ENCODE results near the gene FGA.
"Not testable (repeated sequence)": the region's sequence is repeated elsewhere in the genome, so short reads cannot be mapped to it uniquely, and the experiment has no call there.

FGA gene

DNA sequence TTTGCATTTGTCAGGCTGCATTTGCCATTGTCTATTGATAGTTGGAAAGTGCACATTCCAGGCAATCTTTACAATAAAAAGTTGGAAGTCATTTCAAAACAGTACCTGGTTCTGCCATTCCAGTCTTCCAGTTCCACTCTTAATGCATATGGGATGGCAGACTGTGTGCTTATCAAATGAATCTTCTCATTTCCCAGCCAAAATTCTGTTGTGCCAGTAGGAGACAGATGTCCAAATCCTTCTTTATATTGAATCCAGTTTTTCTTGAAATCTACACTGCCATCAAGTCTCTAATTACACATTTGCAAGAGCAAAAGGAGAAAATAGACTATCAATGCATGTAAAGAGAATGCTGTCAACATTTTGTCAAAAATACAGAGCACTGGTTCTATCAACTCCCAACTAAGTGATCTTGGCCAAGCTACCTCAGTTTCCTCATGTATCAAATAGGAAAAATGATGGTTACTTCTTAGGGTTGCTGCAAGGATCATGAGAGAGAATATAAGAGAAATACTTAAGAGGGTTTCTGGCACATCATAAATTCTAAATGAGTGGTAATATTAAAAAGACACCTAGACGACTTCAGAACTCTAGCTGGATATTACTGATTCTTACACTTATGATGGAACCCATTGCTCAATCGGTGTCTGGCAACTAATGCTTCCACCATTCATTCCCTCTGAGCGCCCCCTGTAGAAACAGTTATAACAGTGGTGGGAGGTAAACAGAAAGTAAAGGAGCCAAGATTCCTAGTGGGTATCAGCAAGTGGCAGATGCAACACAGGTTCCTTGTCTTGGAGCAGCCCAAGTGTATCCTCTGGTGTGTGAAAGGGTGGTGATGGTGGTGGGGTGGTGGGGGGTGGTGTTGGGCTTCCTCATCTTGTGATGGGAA, 18.1 kb upstream of the FGA start:
- no peak for DNase-seq (ENCODE audit: low read depth in 2 of 3, low spot score in 2 of 3)

DNA sequence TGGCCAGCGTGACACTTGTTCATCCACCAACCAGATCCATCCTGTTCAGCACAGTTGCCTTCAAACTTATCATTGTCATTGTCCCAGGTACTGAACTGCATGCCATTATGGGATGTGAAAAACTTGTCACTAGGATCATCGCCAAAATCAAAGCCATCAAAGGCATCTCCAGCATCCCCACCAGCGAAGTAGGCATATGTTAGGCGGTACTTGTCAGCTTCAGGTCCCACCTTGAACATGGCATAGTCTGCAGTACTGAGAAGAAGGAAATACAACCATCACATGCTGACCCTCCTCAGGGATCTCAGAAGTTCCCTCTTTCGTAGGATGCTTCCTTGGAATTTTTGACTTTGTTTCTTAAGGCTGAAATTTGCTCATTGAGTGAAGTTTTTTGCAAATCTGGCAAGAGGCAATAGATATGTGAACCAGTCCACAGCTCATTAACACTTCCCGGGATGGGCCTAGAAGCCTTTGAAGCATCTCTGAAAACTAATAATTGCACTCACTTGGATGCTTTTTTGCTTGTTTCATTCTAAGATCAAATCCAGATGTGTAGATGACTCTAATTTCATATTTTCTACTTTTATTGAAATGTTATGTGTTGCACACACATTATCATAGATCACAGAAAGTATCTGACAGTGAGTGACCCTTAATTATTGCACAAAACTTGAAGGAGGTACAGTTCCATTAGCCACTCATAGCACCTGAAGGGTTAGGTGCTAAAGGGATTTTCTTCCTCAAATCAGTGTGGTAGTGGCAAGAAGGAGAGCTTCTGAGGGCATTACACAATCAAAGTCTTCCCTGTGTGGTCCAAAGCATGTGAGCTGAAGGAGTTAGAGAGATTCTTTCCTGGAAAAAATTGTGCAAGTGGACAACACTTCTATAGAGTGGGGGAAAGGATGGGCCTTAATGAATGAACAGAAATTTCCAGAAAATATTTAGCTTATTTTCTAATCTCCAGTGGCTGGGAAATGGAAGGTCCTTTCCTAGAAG, 16.5 kb upstream of the FGA start:
- no peak for DNase-seq (ENCODE audit: low read depth in 2 of 3, low spot score in 2 of 3)

DNA sequence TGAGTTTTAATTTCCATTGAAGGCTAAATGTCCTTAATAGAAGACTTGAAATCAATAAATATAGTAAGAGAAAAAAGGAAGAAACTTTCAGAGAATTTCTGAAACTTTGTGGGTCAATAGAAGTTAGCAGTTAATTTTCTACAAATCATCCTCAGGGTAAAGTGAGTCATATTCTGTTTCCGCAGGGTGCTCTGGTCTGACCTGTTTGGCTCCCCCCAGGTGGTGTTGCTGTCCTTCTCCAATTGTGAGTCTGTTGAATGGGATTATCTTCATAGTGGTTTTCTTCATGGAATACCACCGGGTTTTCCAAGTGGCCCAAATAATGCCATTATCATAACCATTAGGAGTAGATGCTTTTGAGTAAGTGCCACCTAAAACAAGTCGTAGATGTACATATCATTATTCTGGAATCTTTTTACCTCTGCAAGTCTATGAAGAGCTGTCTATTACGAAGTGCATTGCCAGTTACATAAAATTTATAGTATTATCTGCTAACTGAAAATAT, 14.2 kb upstream of the FGA start:
- DNase-seq (ENCODE audit: low read depth in 2 of 3, low spot score in 2 of 3) = no peak

DNA sequence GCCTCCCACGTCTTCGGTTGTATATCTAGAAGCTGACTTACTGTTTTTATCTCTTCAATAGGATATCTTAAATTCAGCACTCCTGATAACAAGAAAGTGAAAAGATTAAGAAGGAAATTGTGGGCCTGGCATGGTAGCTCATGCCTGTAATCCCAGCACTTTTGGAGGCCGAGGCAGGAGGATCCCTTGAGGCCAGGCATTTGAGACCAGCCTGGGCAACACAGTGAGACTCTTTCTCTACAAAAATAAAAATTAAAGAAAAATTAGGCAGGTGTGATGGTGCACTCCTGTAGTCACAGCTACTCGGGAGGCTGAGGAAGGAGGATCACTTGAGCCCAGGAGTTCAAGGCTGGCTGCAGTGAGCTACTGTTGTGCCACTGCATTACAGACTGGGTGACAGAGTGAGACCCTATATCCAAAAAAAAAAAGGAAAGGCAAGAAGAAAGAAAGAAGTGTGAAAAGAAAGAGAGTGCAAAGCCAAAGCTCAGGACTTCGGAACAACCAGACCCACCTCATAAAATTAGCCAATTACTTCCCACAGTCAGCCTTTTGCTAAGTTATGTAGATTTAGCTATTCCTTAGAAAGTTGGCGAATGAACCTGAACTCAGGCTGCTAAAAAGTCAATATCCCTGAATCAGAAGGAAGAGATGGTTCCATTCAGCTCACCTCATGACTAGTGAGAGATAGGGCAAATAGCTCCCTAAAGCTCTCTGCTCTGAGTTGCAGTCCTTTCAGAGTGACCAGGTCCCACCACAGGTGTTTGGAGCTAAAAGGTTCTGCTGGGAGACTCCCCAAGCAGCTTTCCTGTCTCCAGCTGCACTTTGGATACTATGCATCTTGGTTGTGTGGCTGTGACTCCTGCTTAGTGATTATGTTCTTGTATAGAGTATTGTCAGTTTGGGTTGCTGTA, 12.7 kb upstream of the FGA start:
- DNase-seq (ENCODE audit: low read depth in 2 of 3, low spot score in 2 of 3) = no peak

GRCh38 chr4:154602404-154603020, 12.0 kb upstream of the FGA start:
- no peak for DNase-seq (ENCODE audit: low read depth in 2 of 3, low spot score in 2 of 3)

DNA sequence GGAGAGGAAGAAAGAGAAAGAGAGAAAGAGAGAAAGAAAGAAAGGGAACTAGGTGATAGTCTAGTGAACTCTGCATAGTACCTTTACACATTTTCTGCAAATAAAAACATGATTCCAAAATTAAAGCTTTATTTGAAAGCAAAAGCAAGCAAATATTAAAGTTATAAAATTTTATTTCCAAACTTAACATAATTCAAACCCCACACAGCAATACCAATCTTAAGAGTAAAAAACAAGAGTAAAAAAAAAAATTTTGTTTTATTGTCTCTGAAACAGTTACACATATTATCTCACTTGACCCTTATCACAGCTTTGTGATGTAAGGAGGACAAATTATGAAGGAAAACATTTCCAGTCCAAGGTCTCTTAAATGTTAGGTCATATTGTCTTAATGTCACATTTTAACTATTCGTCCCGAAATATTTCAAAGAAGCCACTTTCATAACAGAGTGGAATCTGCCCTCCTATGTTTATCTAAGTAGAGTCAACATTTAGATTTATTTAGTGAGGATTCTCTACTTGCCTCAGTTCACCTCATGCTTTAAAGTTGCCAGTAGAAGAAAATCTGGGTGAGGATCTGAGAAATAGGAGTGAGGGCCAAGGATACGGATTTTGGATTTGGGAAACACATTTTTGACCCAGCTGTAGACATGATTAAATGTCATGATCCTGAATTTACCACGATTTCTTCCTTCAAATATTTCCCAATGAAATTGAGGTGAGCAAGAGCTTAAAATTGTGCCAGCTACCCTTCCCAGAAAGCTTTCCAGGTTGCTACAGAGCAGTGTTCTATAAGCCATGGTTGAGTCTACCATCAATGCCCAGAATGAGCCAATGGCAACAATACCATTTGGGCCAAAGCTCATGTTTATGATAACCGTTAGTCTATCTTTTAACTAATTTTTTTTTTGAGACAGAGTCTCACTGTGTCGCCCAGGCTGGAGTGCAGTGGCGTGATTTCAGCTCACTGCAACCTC, 7.5 kb upstream of the FGA start:
- DNase-seq (ENCODE audit: low read depth in 2 of 3, low spot score in 2 of 3) = no peak

- DNase-seq (ENCODE audit: low read depth in 2 of 3, low spot score in 2 of 3) = not testable (repeated sequence)
These were observed 6.7 kb upstream of the FGA start for GRCh38 chr4:154597281-154597680.

DNA sequence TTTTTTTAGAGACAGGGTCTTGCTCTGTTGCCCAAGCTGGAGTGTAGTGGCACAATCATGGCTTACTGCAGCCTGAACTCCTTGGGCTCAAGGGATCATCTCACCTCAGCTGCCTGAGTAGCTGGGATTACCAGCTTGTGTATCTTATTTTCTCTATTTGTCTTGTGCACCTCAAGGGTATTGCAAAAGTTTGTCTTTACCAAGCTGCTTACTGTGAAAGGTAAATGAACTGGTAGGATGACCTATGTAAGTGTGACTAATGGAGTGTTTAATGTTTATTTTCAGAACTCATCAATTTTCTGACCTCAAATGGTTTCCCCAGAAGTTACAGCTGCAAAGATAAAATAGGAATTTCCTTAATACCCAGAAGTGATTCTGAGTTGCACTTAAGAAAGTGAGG, 5.3 kb upstream of the FGA start:
- no peak for DNase-seq (ENCODE audit: low read depth in 2 of 3, low spot score in 2 of 3)

GRCh38 chr4:154594343-154594742, 3.8 kb upstream of the FGA start:
- not testable (repeated sequence) for DNase-seq (ENCODE audit: low read depth in 2 of 3, low spot score in 2 of 3)

- no peak for DNase-seq (ENCODE audit: low read depth in 2 of 3, low spot score in 2 of 3)
These were observed 3.3 kb upstream of the FGA start for GRCh38 chr4:154593868-154594267.

GRCh38 chr4:154591890-154592289, 1.3 kb upstream of the FGA start:
- no peak for DNase-seq (ENCODE audit: low read depth in 2 of 3, low spot score in 2 of 3)

GRCh38 chr4:154589296-154590197, 995 bp downstream of the FGA start:
- DNase-seq (ENCODE audit: low read depth in 2 of 3, low spot score in 2 of 3) = no peak

GRCh38 chr4:154588198-154588597, 2.3 kb downstream of the FGA start:
- DNase-seq (ENCODE audit: low read depth in 2 of 3, low spot score in 2 of 3) = no peak

GRCh38 chr4:154586296-154587033, 4.1 kb downstream of the FGA start:
- no peak for DNase-seq (ENCODE audit: low read depth in 2 of 3, low spot score in 2 of 3)

DNA sequence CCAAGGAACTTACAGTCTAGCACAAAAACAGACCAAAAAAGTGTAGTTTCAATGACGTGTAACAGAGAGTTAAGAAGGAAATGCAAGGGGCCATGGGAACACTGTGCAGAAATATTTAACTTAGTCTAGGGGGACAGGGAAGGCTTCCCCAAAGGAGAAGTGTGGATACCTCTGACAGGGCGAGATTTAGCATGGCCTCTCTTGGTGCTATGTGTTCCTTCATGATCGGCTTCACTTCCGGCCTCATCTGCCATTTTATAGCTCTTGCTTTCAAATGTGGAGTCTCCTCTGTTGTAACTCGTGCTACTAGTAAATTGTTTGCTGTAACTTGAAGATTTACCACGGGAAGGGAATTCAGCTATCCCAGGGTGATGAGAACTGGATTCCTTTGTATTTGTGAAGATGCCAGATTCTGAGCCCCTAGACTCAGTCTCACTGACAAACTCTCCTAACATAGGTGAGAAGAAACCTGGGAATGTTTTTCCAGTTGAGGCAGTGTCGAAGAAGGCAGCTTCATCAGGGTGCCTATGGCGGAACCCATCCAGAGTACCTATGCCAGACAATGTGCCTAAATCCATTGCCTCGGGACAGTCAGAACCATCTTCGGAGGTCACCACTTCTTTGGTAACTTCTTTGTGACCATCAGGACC, 5.0 kb downstream of the FGA start:
- DNase-seq (ENCODE audit: low read depth in 2 of 3, low spot score in 2 of 3) = no peak

DNA sequence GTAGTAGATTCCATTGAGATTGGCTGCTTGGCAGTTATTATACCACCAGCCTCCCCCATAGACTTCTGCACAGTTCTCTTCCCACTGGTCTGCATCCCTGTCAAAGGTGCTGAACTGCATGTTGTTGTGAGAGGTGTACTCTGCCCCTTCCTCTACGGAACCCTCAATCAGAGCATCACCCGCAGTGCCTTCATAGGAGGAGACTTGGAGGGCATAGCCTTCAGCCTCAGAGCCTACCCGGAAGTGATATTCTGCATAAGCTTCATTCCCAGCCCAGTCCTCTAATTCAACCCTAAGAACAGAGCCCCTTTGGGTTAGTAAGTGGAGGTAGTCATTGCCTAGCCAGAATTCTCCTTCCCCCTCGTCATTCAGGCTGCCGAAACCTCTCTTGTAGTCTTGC, 6.3 kb downstream of the FGA start:
- DNase-seq (ENCODE audit: low read depth in 2 of 3, low spot score in 2 of 3) = no peak

- no peak for DNase-seq (ENCODE audit: low read depth in 2 of 3, low spot score in 2 of 3)
These were observed 6.9 kb downstream of the FGA start for GRCh38 chr4:154583677-154584076.
